HEK293 (cell line): Measurements from ENCODE around the gene CEACAM1.
"Not testable (repeated sequence)": the region's sequence is repeated elsewhere in the genome, so short reads cannot be mapped to it uniquely, and the experiment has no call there.

Experiments used
- CTCF ChIA-PET: fragments of 350-600 bp; formaldehyde crosslinking; extraction: SDS; loops from one replicate; lab custom pipeline; 2021; ENCODE audit warnings: antibody characterized with exemption; lab: Yijun Ruan, JAX
- POLR2A ChIA-PET: fragments of 300-600 bp; formaldehyde crosslinking; extraction: SDS; loops from one replicate; lab custom pipeline; 2020; ENCODE audit warnings: antibody characterized with exemption, inconsistent platforms; lab: Yijun Ruan, JAX
- H3K27ac ChIP-seq: fragments of 200-500 bp; sonication (Bioruptor generic); 2 replicates; pipeline ENCODE4 v1.5.1; 2014; ENCODE audit warnings: low read depth, low read length, control low read depth, inconsistent platforms; ENCODE audit errors: extremely low read depth
- H3K36me3 ChIP-seq, 2 experiments: fragments of 200-500 bp in 1 of 2; sonication (Bioruptor generic) in 1 of 2; 1 replicate in 1 of 2; 2 replicates in 1 of 2; pipeline ENCODE4 v1.5.1; 2014 to 2017; ENCODE audit warnings: inconsistent platforms in 2 of 2, low read length in 2 of 2; ENCODE audit not compliant: control insufficient read depth in 2 of 2, insufficient read depth in 1 of 2
- H3K4me1 ChIP-seq: fragments of 200-500 bp; sonication (Bioruptor generic); 2 replicates; pipeline ENCODE4 v1.5.1; 2014; ENCODE audit warnings: mild to moderate bottlenecking, low read length, inconsistent platforms; ENCODE audit not compliant: control insufficient read depth, insufficient read depth
- H3K4me3 ChIP-seq: 2 replicates; pipeline ENCODE4 v1.5.1; 2011; ENCODE audit warnings: low read depth, mild to moderate bottlenecking, control low read depth, low read length, moderate library complexity
- H3K9me3 ChIP-seq: fragments of 200-500 bp; sonication (Bioruptor generic); 2 replicates; pipeline ENCODE4 v1.5.1; 2014; ENCODE audit warnings: low read depth, low read length, inconsistent platforms; ENCODE audit not compliant: control insufficient read depth, insufficient read depth
- KLF16 ChIP-seq: fragments of 450-650 bp; formaldehyde crosslinking; IDR thresholded peaks from 2 replicates; pipeline ENCODE4 v1.5.1; 2017; ENCODE audit warnings: missing biosample characterization, missing genetic modification characterization
- MEIS1 ChIP-seq: sonication (generic); formaldehyde crosslinking; IDR thresholded peaks from 2 replicates; pipeline ENCODE4 v1.8.1; 2022; ENCODE audit warnings: missing genetic modification reagents, mild to moderate bottlenecking, borderline replicate concordance
- MZF1 ChIP-seq: fragments of 450-650 bp; formaldehyde crosslinking; IDR thresholded peaks from 2 replicates; pipeline ENCODE4 v1.5.1; 2017; ENCODE audit warnings: missing biosample characterization, missing genetic modification characterization, borderline replicate concordance
- PATZ1 ChIP-seq: fragments of 450-650 bp; formaldehyde crosslinking; IDR thresholded peaks from 2 replicates; pipeline ENCODE4 v1.5.1; 2016; ENCODE audit warnings: missing biosample characterization, missing genetic modification characterization
- REPIN1 ChIP-seq: fragments of 450-650 bp; formaldehyde crosslinking; IDR thresholded peaks from 2 replicates; pipeline ENCODE4 v1.5.1; 2017; ENCODE audit warnings: missing biosample characterization, missing genetic modification characterization, low read depth
- SP3 ChIP-seq: fragments of 450-650 bp; formaldehyde crosslinking; IDR thresholded peaks from 2 replicates; pipeline ENCODE4 v1.5.1; 2016; ENCODE audit warnings: missing biosample characterization, missing genetic modification characterization
- ZBTB7A ChIP-seq: fragments of 450-650 bp; formaldehyde crosslinking; IDR thresholded peaks from 2 replicates; pipeline ENCODE4 v1.5.1; 2016; ENCODE audit warnings: low read depth, missing biosample characterization, missing genetic modification characterization
- ZEB2 ChIP-seq: fragments of 450-650 bp; formaldehyde crosslinking; IDR thresholded peaks from 2 replicates; pipeline ENCODE4 v1.5.1; 2016; ENCODE audit warnings: missing biosample characterization, missing genetic modification characterization
- ZNF121 ChIP-seq: fragments of 450-650 bp; formaldehyde crosslinking; IDR thresholded peaks from 2 replicates; pipeline ENCODE4 v1.5.1; 2016; ENCODE audit warnings: missing biosample characterization, missing genetic modification characterization
- ZNF16 ChIP-seq: fragments of 450-650 bp; formaldehyde crosslinking; IDR thresholded peaks from 2 replicates; pipeline ENCODE4 v1.5.1; 2016; ENCODE audit warnings: low read depth, missing biosample characterization, missing genetic modification characterization
- ZNF19 ChIP-seq: fragments of 450-650 bp; formaldehyde crosslinking; IDR thresholded peaks from 2 replicates; pipeline ENCODE4; 2016; ENCODE audit warnings: missing biosample characterization, missing genetic modification characterization, low read depth
- ZNF214 ChIP-seq: fragments of 450-650 bp; formaldehyde crosslinking; IDR thresholded peaks from 2 replicates; pipeline ENCODE4 v1.5.1; 2017; ENCODE audit warnings: missing biosample characterization, mild to moderate bottlenecking, missing genetic modification characterization, borderline replicate concordance
- ZNF37A ChIP-seq: fragments of 450-650 bp; IDR thresholded peaks from 2 replicates; pipeline ENCODE4 v1.5.1; 2018; ENCODE audit warnings: missing biosample characterization, missing genetic modification characterization
- ZNF423 ChIP-seq: fragments of 450-650 bp; formaldehyde crosslinking; IDR thresholded peaks from 2 replicates; pipeline ENCODE4 v1.5.1; 2016; ENCODE audit warnings: missing biosample characterization, missing genetic modification characterization
- ZNF501 ChIP-seq: fragments of 450-650 bp; formaldehyde crosslinking; IDR thresholded peaks from 2 replicates; pipeline ENCODE4 v1.5.1; 2016; ENCODE audit warnings: missing biosample characterization, missing genetic modification characterization
- ZNF548 ChIP-seq: fragments of 450-650 bp; formaldehyde crosslinking; IDR thresholded peaks from 2 replicates; pipeline ENCODE4 v1.5.1; 2016; ENCODE audit warnings: missing biosample characterization, missing genetic modification characterization
- ZNF626 ChIP-seq: fragments of 450-650 bp; sonication (Bioruptor Pico); formaldehyde crosslinking; IDR thresholded peaks from 2 replicates; pipeline ENCODE4 v1.5.1; 2018; ENCODE audit warnings: missing biosample characterization, missing genetic modification characterization, inconsistent platforms
- ZNF654 ChIP-seq: fragments of 450-650 bp; formaldehyde crosslinking; IDR thresholded peaks from 2 replicates; pipeline ENCODE4 v1.5.1; 2016; ENCODE audit warnings: low read depth, missing biosample characterization, missing genetic modification characterization
- ZNF785 ChIP-seq: fragments of 450-650 bp; formaldehyde crosslinking; IDR thresholded peaks from 2 replicates; pipeline ENCODE4 v1.5.1; 2016; ENCODE audit warnings: missing biosample characterization, missing genetic modification characterization
- TF ChIP-seq, protein P1 (sequence below): fragments of 450-650 bp; formaldehyde crosslinking; IDR thresholded peaks from 2 replicates; pipeline ENCODE4 v1.5.1; 2016; ENCODE audit warnings: missing biosample characterization, missing genetic modification characterization
- TF ChIP-seq, protein P2 (sequence below): sonication (generic); formaldehyde crosslinking; IDR thresholded peaks from 2 replicates; pipeline ENCODE4 v1.8.1; 2022; ENCODE audit warnings: mild to moderate bottlenecking, moderate library complexity, missing genetic modification reagents

Gene CEACAM1

GRCh38 chr19:42501243-42501642 is 27.0 kb downstream of the CEACAM1 start:
- H3K36me3 ChIP-seq, H3K9me3 ChIP-seq, POLR2A ChIA-PET, H3K4me3 ChIP-seq, H3K27ac ChIP-seq, H3K4me1 ChIP-seq: not testable (repeated sequence)
- CTCF ChIA-PET, result interaction anchor here (0.6 to 1.9 kb wide), 3 partner anchors 51 to 397 kb away, joined by 3 to 8 read pairs (median 5); no protein-coding TSS in a partner anchor
- peak; percentile 93 for TF ChIP-seq ZNF121

DNA sequence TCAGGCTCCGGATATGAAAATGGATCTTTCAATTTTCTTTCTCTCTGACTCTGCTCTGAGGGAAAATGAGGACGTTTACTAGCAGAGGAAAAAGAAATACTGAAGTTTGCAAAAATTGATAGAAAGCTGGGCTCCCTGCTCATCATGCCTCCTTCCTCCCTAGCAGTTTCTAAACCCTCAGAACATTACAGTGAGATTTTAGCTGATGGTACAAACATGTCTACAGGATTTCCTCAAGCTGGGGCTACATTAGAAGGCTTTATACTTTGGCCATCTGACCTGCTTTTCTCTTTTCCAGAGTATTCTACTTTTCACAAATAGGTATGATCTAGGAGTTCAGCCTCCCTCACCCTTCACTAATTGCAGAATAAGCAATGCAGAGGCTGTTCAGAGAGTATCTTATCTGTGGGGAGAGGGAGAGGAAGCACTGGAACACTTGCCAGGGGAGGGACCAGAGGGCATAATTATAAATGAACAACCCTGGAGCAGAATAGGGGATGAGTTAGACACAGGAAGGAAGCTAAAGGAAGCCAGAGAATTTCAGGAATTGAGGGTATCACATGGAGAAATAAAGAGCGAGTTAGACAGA is 30.0 kb downstream of the CEACAM1 start:
- no peak overlapping the region for H3K27ac ChIP-seq
- TF ChIP-seq ZNF423 (no peak), ZNF19 (tag by site-specific recombination) (no peak), ZEB2 (no peak), ZBTB7A (no peak), ZNF37A (tag by site-specific recombination) (no peak), KLF16 (no peak), REPIN1 (tag by site-specific recombination) (no peak), ZNF626 (tag by site-specific recombination) (no peak), ZNF501 (tag by site-specific recombination) (no peak), ZNF654 (tag by site-specific recombination) (no peak), PATZ1 (no peak), ZNF785 (tag by site-specific recombination) (no peak), SP3 (no peak), MZF1 (no peak), ZNF548 (tag by site-specific recombination) (no peak), MEIS1 (CRISPR knock-in tag) (no peak), ZNF214 (tag by site-specific recombination) (no peak), ZNF16 (no peak)
- TF ChIP-seq, protein P1, sequence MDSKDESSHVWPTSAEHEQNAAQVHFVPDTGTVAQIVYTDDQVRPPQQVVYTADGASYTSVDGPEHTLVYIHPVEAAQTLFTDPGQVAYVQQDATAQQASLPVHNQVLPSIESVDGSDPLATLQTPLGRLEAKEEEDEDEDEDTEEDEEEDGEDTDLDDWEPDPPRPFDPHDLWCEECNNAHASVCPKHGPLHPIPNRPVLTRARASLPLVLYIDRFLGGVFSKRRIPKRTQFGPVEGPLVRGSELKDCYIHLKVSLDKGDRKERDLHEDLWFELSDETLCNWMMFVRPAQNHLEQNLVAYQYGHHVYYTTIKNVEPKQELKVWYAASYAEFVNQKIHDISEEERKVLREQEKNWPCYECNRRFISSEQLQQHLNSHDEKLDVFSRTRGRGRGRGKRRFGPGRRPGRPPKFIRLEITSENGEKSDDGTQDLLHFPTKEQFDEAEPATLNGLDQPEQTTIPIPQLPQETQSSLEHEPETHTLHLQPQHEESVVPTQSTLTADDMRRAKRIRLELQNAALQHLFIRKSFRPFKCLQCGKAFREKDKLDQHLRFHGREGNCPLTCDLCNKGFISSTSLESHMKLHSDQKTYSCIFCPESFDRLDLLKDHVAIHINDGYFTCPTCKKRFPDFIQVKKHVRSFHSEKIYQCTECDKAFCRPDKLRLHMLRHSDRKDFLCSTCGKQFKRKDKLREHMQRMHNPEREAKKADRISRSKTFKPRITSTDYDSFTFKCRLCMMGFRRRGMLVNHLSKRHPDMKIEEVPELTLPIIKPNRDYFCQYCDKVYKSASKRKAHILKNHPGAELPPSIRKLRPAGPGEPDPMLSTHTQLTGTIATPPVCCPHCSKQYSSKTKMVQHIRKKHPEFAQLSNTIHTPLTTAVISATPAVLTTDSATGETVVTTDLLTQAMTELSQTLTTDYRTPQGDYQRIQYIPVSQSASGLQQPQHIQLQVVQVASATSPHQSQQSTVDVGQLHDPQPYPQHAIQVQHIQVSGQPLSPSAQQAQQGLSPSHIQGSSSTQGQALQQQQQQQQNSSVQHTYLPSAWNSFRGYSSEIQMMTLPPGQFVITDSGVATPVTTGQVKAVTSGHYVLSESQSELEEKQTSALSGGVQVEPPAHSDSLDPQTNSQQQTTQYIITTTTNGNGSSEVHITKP, result no peak
- TF ChIP-seq, protein P2, sequence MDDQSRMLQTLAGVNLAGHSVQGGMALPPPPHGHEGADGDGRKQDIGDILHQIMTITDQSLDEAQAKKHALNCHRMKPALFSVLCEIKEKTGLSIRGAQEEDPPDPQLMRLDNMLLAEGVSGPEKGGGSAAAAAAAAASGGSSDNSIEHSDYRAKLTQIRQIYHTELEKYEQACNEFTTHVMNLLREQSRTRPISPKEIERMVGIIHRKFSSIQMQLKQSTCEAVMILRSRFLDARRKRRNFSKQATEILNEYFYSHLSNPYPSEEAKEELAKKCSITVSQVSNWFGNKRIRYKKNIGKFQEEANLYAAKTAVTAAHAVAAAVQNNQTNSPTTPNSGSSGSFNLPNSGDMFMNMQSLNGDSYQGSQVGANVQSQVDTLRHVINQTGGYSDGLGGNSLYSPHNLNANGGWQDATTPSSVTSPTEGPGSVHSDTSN, result no peak
- H3K9me3 ChIP-seq, result no peaks in the 10 kb centered on the region
- POLR2A ChIA-PET, result no interaction called here
- H3K36me3 ChIP-seq, result no peaks in the 10 kb centered on the region; a peak in 1 of 3 replicates
- CTCF ChIA-PET, result interaction anchor here (0.5 to 2.0 kb wide), 13 partner anchors 10 to 99 kb away, joined by 3 to 11 read pairs (median 4); partner anchors contain the start of gene CEACAM1
- peaks cover 6% of the 10 kb centered on the region; the same call in 1 of the 2 replicates for H3K4me1 ChIP-seq
- no peak overlapping the region for H3K4me3 ChIP-seq
